GM12878 (cell line): Measurements from ENCODE around the gene COPRS. TPM values are rescaled to one million over a fixed set of nuclear protein-coding genes. Genes with fewer than 3 reads are reported as not detected.

Source experiments
- EGR1 ChIP-seq, 2 experiments: IDR thresholded peaks; 1 replicate in 1 of 2; 2 replicates in 1 of 2; pipeline ENCODE4 v1.6.1; 2011 to 2012; ENCODE audit warnings: low read depth in 2 of 2, low read length in 2 of 2, borderline replicate concordance in 1 of 2, mild to moderate bottlenecking in 1 of 2, moderate library complexity in 1 of 2
- HDAC6 ChIP-seq: fragments of 200-600 bp; sonication (generic); IDR thresholded peaks from one replicate; pipeline ENCODE4 v1.8.0; 2017; ENCODE audit warnings: antibody characterized with exemption; ENCODE audit not compliant: unreplicated experiment
- IKZF1 ChIP-seq: fragments of 450-650 bp; conservative IDR thresholded peaks from 2 replicates; pipeline ENCODE4 v1.6.1; 2017; ENCODE audit warnings: antibody characterized with exemption, mild to moderate bottlenecking
- MAX ChIP-seq: IDR thresholded peaks from 2 replicates; pipeline ENCODE4 v1.6.1; 2012; ENCODE audit warnings: low read depth, low read length, improper control_type of control experiment
- NKRF ChIP-seq: fragments of 450-650 bp; conservative IDR thresholded peaks from 2 replicates; pipeline ENCODE4 v1.6.1; 2017; ENCODE audit warnings: mild to moderate bottlenecking, moderate library complexity
- POLR2A ChIP-seq: IDR thresholded peaks from 2 replicates; pipeline ENCODE4 v1.6.1; 2011; ENCODE audit warnings: low read depth, mild to moderate bottlenecking, low read length
- TAF1 ChIP-seq: IDR thresholded peaks from 2 replicates; pipeline ENCODE4 v1.6.1; 2011; ENCODE audit warnings: mild to moderate bottlenecking, low read depth, low read length, borderline replicate concordance
- USF2 ChIP-seq: IDR thresholded peaks from 2 replicates; pipeline ENCODE4 v1.6.1; 2011; ENCODE audit warnings: low read depth, low read length, improper control_type of control experiment, borderline replicate concordance
- ZNF274 ChIP-seq: IDR thresholded peaks from one replicate; pipeline ENCODE4 v1.8.0; 2011; ENCODE audit not compliant: insufficient read length, insufficient read depth
- polyA plus RNA-seq, 11 experiments: library from polyadenylated mRNA; depleted of rRNA in 4 of 11; unstranded in 6 of 11; stranded (reverse) in 5 of 11; fragments of >200 nt; fragmentation: Nextera tagmentation in 4 of 11; fragmentation: Illumina TruSeq in 1 of 11; extraction: Ambion mirVana in 4 of 11; extraction: Trizol in 1 of 11; gene quantifications; 1 replicate in 1 of 11; 2 replicates in 10 of 11; pipeline versions ENCODE4 v1.2.1 to v1.2.3, GENCODE V29; 2011 to 2016; ENCODE audit warnings: inconsistent platforms in 2 of 11, missing spikeins in 2 of 11, low read depth in 1 of 11
- total RNA-seq, 4 experiments: library from RNA; depleted of rRNA in 3 of 4; stranded (reverse); fragments of >200 nt in 3 of 4; fragmentation: Illumina TruSeq in 1 of 4; extraction: Trizol in 1 of 4; gene quantifications; 2 replicates each; pipeline versions ENCODE4 v1.2.1 to v1.2.3, GENCODE V29; 2013 to 2021
- TF ChIP-seq, protein P1 (sequence below): IDR thresholded peaks from 2 replicates; pipeline ENCODE4 v1.6.1; 2011; ENCODE audit warnings: mild to moderate bottlenecking, low read depth, low read length, moderate library complexity; ENCODE audit not compliant: insufficient replicate concordance
- TF ChIP-seq, protein P2 (sequence below): fragments of 450-650 bp; IDR thresholded peaks from 2 replicates; pipeline ENCODE4 v1.6.1; 2017; ENCODE audit warnings: mild to moderate bottlenecking, moderate library complexity
- TF ChIP-seq, protein P3 (sequence below): IDR thresholded peaks from 2 replicates; pipeline ENCODE4 v1.6.1; 2011; ENCODE audit warnings: borderline replicate concordance, low read depth, mild to moderate bottlenecking, moderate library complexity, mixed read lengths, low read length; ENCODE audit not compliant: insufficient read depth; ENCODE audit errors: extremely low read length

The COPRS gene
- total and polyA plus RNA-seq, 10 of the 15 experiments (the other 5 are each of a cell fraction or from before 2014, with no cell fraction given): 6.3 to 41.9 (median 31.4) TPM

DNA sequence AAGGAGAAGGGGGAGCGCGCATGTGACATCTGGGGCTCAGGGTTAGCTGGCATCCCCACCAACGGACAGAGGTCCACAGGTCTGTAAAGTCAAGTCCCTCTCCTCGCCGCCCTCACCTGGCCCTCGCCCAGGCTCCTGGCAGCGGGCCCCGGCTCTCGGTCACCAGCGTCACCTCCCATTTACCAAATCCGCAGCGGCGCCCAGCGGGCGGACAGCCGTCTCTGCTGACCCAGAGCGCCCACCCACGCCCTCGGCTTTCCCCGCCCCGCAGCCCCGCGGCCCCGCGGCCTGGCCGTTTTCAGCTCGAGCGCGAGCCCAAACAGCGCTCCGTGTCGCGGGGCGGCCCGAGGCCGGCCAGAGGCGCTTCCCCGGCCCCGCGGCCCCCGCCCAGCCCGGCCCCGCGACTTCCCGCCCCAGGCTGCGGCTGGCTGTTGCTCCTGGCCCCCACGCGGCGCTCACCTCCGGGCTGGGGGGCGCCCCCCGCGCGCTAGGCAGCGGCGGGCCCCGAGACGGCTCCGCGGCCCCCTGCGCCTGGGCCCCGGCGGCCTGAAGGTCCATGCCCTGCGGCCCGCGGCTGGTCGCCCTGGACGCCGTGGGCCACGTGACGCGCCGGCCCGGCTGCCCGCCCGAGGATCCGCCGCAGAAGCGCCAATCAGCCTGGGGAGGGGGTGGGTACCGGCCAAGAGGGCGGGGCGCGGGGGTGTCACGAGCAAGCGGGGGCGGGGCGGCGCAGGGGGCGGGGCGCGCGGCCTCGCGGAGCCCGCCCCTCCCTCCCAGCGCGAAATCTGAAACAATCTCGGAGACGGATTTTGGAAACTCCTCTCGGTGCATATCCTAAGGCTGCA is at the start of gene COPRS (continued):
- TF ChIP-seq MAX (peak; percentile 81), HDAC6 (no peak), ZNF274 (no peak), EGR1 (IDR thresholded peaks at IDR 0.05; ENCODE audit: borderline replicate concordance in 1 of 2, low read depth in 2 of 2, low read length in 2 of 2) (peak in 1 of 2 experiments; percentile 84; a peak in 2 of 3 replicates), IKZF1 (peak; percentile 30), TAF1 (no peak), POLR2A (peak; percentile 49; the same call in 1 of the 2 replicates), NKRF (peak; percentile 67), USF2 (peak; percentile 54)
- TF ChIP-seq, protein P1, sequence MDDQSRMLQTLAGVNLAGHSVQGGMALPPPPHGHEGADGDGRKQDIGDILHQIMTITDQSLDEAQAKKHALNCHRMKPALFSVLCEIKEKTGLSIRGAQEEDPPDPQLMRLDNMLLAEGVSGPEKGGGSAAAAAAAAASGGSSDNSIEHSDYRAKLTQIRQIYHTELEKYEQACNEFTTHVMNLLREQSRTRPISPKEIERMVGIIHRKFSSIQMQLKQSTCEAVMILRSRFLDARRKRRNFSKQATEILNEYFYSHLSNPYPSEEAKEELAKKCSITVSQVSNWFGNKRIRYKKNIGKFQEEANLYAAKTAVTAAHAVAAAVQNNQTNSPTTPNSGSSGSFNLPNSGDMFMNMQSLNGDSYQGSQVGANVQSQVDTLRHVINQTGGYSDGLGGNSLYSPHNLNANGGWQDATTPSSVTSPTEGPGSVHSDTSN: peak; percentile 57
- TF ChIP-seq, protein P2, sequence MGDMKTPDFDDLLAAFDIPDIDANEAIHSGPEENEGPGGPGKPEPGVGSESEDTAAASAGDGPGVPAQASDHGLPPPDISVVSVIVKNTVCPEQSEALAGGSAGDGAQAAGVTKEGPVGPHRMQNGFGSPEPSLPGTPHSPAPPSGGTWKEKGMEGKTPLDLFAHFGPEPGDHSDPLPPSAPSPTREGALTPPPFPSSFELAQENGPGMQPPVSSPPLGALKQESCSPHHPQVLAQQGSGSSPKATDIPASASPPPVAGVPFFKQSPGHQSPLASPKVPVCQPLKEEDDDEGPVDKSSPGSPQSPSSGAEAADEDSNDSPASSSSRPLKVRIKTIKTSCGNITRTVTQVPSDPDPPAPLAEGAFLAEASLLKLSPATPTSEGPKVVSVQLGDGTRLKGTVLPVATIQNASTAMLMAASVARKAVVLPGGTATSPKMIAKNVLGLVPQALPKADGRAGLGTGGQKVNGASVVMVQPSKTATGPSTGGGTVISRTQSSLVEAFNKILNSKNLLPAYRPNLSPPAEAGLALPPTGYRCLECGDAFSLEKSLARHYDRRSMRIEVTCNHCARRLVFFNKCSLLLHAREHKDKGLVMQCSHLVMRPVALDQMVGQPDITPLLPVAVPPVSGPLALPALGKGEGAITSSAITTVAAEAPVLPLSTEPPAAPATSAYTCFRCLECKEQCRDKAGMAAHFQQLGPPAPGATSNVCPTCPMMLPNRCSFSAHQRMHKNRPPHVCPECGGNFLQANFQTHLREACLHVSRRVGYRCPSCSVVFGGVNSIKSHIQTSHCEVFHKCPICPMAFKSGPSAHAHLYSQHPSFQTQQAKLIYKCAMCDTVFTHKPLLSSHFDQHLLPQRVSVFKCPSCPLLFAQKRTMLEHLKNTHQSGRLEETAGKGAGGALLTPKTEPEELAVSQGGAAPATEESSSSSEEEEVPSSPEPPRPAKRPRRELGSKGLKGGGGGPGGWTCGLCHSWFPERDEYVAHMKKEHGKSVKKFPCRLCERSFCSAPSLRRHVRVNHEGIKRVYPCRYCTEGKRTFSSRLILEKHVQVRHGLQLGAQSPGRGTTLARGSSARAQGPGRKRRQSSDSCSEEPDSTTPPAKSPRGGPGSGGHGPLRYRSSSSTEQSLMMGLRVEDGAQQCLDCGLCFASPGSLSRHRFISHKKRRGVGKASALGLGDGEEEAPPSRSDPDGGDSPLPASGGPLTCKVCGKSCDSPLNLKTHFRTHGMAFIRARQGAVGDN: no peak
- TF ChIP-seq, protein P3, sequence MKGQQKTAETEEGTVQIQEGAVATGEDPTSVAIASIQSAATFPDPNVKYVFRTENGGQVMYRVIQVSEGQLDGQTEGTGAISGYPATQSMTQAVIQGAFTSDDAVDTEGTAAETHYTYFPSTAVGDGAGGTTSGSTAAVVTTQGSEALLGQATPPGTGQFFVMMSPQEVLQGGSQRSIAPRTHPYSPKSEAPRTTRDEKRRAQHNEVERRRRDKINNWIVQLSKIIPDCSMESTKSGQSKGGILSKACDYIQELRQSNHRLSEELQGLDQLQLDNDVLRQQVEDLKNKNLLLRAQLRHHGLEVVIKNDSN: peak; percentile 93
